Measurements from ENCODE around the gene PRPF18.

PRPF18 gene

GRCh38 chr10:13671904-13672303, 85.1 kb downstream of the PRPF18 start:
- DNase-seq: no peak

GRCh38 chr10:13672548-13672947, 85.8 kb downstream of the PRPF18 start:
- no peak for DNase-seq

- peak; percentile 58 for DNase-seq
Measured at GRCh38 chr10:13673156-13673555, 86.4 kb downstream of the PRPF18 start.

DNA sequence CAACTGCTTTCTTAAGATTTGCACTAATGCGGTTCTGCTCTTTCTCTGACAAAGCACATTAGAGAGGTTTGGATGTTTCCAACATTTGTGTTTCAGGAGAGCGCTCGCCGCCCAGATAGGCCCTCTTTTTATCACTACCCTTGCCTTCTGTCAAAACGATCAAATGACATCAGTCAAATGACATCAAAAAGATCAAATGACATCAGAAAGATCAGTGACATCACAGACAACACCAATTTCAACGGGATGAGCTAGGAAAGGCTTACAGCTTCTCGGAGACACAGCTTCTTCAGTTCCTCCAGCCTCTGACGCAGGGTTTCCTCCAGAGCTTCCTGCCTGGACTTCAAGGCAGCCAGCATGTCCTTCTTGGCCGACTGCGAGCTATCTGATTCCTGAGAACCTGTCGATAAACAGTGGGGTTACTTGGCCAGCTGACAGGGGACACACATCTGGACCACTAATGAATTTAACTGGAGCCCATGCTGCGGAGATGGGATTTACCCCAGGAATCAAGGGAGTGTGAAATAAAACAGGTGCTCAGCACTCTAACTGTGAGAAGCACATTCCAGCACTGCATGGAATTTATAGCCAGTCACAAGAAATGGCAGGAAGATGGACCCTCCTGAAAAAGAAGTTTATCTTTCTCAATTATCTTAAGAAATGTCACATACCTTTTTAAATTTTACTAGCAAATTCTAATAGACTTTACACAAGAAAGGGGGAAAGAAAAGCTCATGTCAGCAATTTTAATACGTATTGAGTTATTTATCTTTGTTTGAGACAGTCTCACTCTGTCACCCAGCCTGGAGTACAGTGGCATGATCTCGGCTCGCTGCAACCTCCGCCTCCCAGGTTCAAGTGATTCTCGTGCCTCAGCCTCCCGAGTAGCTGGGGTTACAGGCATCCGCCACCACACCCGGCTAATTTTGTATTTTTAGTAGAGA, 88.2 kb downstream of the PRPF18 start:
- DNase-seq: no peak

GRCh38 chr10:13678101-13678843, 91.5 kb downstream of the PRPF18 start:
- DNase-seq: no peak

Measured in fibroblast of skin of right biceps (primary cell).